ENCODE measurements around the gene CHPT1.
A peak's percentile ranks its signal among the peaks of the same experiment; 100 is the strongest.
"Not testable (repeated sequence)": the region's sequence is repeated elsewhere in the genome, so short reads cannot be mapped to it uniquely, and the experiment has no call there.

CHPT1 gene

DNA sequence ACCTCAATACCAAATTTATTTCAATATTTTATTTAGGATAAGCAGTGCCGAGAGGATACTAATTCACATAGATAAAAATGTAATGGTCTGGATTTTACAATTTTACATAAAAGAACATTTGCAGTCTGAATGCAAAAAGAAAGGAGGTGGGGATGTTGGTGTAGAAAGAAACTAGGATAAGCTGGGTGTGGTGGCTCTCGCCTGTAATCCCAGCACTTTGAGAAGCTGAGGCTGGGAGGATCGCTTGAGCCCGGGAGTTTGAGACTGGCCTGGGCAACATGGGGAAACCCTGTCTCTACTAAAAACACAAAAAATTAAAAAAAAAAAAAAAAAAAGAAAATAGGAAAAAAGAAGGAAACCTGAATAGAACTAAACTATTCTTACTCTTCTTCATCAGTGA, 25.0 kb downstream of the CHPT1 start:
- DNase-seq (ENCODE audit: low spot score), result no peak

GRCh38 chr12:101727098-101727497, 29.7 kb downstream of the CHPT1 start:
- DNase-seq (ENCODE audit: low spot score), result no peak

DNA sequence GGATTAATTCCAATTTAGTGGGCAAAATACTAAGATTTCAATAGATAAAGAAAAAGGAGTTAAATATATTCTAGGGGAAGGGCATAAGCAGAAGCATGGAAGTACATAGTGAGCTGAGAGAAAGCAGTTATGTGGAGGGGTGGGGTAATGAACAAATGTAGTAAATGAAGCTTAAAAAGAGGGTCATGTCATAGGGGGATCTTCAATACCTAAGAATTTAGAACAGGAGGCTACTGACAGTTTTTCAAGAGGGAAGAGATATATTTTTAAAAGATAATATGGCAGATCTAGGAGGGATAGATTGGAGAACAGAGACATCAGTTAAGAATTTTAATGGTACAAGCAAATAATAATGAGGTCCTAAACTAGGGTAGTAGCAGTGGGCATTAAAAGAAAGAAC, 32.4 kb downstream of the CHPT1 start:
- DNase-seq (ENCODE audit: low spot score), result no peak

GRCh38 chr12:101732318-101732717, 34.9 kb downstream of the CHPT1 start:
- no peak for DNase-seq (ENCODE audit: low spot score)

GRCh38 chr12:101733166-101733565, 35.7 kb downstream of the CHPT1 start:
- no peak for DNase-seq (ENCODE audit: low spot score)

DNA sequence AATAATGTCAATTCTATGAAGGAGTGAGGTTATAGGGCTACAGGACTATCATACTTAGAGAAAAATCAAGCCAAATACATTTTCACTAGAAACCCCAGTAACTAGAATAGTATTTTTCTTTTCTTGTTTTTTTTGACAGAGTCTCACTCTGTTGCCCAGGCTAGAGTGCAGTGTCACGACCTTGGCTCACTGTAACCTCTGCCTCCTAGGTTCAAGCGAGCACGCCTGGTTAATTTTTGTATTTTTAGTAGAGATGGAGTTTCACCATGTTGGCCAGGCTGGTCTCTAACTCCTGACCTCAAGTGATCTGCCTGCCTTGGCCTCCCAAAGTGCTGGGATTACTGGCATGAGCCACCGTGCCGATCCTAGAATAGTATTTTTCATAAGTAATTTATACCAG, 37.0 kb downstream of the CHPT1 start:
- not testable (repeated sequence) for DNase-seq (ENCODE audit: low spot score)

DNA sequence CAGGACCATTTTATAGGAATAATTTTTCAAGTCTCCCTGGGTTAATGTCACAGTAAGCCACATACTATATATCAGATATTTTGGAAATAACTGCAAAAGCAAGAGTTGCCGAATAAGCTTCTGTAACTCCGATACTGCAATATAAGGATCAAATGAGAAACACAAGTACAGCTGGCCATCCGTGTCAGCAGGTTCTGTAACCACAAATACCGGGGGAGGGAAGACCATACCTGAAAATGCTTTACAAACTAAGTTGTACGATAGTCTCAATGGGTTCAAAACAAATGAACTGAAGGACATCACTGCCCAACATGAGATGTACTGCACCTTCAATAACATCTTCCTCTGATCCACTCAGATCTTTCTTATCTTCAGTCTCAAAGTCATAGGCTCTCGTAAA, 40.0 kb downstream of the CHPT1 start:
- no peak for DNase-seq (ENCODE audit: low spot score)

DNA sequence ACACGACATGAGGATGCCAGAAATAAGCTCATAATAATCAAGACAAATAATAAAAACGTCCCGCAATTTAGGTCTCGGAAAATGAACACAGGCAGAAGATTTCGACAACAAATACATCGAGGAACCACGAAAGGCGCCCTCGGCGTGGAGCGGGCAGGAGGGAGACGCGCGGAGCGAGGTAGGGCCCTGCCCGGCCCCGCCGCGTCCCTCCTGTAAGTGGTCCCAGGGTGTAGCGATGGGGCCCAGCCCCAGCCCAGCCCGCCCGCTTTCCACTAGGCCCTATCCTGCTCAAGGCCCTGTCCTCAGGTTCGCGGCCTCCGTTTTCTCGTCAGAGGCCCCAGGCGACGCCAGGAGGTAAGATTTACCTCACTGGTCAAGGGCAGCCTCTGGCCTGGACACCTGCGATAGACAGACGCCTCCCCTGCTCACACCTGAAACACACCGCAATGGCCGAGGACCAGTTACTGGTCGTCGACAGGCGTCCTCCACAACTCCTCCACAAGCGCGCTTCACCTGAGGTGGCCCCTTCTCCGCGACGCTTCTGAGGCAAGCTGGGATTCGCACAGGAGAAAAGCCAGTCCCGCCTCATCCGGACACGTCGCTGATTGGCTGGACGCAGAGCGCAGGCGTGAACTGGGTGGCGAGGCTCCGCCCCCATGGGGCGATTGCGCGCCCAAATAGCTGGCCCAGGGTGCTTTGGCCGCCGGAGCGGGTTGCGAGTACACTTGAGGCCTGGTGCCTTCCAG, 41.7 kb downstream of the CHPT1 start, which contains the start of gene SYCP3:
Gene SYCP3, minus strand, starts transcription at position 543 of the 746 bp plus-strand sequence. CDS start 1,527 bp downstream, outside the sequence.
- no peak for DNase-seq (ENCODE audit: low spot score)

DNA sequence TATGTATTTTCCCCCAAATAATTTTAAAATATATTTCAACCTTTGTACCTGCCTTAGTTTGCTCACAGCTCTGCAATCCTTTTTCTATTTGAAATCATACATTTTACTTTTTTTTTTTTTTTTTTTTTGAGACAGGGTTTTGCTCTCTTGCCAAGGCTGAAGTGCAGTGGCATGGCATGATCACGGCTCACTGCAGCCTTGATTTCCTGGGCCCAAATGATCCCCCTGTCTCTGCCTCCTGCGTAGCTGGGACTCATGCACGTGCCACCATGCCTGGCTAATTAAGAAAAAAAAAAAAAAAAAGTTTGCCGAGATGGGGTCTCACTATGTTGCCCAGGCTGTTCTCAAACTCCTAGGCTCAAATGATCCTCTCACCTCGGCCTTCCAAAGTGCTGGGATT, 43.1 kb downstream of the CHPT1 start:
- no peak for DNase-seq (ENCODE audit: low spot score)

DNA sequence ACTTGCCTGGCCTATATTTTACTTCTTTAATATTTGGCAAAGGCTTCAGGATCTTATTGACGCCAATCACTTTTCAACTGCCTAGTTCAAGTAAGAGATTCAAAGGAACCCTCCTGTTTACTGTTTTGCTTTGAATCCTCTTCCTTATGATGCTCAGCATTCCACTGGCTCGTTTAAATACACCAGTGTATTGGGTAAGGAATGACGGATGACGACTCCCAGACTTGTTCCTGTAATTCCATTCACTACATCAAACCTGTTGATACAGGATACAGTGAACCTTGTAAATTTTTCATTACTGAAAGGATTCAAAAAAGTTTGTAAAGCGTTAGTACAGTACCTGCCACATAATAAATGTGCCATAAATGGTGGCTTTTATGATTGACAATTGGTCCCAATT, 43.5 kb downstream of the CHPT1 start:
- DNase-seq (ENCODE audit: low spot score), result no peak

- DNase-seq (ENCODE audit: low spot score), result no peak
Measured at GRCh38 chr12:101743242-101743641, 45.8 kb downstream of the CHPT1 start.

DNA sequence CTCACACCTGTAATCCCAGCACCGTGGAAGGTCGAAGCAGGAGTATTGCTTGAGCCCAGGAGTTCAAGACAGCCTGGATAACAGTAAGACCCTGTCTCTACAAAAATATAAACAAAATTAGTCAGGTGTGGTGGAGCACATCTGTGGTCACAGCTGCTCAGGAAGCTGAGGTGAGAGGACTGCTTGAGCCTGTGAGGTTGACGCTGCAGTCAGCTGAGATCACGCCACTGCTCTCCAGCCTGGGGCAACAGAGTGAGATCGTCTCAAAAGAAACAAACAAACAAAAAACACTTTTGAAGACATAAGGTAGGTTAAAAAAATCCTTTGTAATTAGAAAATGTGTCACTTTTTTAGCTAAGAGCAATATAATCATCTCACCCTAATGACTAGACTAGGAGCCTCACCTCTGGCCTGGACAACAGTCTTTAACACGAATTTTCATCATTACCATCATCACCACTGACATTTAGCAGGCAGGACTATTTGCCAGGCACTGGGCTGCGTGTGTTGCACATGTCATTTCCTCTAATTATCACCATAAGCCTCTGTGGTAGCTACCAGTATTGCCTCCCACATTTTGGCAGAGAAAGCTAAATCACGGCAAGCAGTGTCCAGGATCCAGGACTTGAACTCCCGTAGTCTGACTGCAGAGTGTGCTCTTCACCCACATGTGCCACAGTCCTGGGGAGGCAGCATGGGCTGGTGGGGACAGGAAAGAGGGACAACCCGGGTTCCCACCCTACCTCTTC, 46.5 kb downstream of the CHPT1 start:
- peak; percentile 9 for DNase-seq (ENCODE audit: low spot score)

DNA sequence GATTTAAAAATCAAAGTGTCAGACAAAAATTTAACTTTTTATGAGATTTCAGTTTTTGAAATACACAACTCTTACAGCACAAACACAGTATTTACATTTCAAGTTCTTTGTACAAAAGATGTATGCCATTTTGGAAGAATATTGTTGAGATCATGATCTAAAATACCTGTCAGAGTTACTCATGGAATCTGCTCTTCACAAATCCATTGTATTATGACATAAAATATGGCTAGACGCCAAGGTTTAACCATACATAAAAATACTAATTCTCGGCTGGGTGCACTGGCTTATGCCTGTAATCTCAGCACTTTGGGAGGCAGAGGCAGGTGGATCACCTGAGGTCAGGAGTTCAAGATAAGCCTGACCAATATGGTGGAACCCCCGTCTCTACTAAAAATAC, 48.0 kb downstream of the CHPT1 start:
- no peak for DNase-seq (ENCODE audit: low spot score)

- DNase-seq (ENCODE audit: low spot score), result no peak
Measured at GRCh38 chr12:101746196-101746595, 48.8 kb downstream of the CHPT1 start.

DNA sequence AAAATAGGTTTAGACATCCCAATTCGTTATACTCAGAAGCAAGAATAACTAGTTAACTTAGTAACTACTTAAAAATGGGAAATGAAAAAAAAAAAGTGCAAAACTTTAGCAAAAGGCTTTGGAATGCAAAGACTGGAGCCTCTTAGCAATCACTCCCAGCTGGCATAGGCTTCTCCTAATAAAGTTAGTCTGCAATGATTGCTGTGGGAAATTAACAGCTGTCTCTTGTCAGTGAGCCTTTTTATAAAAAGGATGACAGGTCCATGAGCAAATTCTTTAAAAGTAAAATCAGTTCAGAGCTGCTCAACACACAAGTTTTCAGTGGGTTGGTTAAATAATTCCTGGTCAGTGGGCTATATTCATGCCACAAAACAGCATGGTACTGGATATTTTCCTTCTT, 49.2 kb downstream of the CHPT1 start:
- DNase-seq (ENCODE audit: low spot score), result no peak

- DNase-seq (ENCODE audit: low spot score), result no peak
Measured at GRCh38 chr12:101747697-101748096, 50.3 kb downstream of the CHPT1 start.

GRCh38 chr12:101748907-101749306, 51.5 kb downstream of the CHPT1 start:
- no peak for DNase-seq (ENCODE audit: low spot score)

- DNase-seq (ENCODE audit: low spot score), result no peak
Measured at GRCh38 chr12:101749657-101750056, 52.2 kb downstream of the CHPT1 start.

GRCh38 chr12:101750152-101750551, 52.7 kb downstream of the CHPT1 start:
- no peak for DNase-seq (ENCODE audit: low spot score)

GRCh38 chr12:101759396-101760047, 62.1 kb downstream of the CHPT1 start:
- DNase-seq (ENCODE audit: low spot score), result peak; percentile 44

DNA sequence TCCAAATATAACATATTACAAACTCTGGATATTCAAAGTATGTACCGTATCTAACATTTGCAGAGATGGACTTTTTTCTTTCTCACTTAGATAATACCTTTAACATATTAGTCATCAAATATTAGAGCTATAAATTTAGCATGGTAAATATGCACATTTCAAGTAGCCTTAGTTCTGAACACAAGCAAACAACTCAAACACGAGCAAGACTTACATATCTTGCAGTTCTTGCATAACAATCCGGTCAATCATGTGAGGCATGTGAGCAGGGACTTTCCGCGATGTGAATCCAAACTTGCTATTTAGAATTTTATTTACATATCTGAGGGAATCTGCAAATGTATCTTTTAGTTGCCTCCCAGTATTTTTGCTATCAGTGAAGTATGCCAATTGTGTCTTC, 63.9 kb downstream of the CHPT1 start:
- no peak for DNase-seq (ENCODE audit: low spot score)

DNA sequence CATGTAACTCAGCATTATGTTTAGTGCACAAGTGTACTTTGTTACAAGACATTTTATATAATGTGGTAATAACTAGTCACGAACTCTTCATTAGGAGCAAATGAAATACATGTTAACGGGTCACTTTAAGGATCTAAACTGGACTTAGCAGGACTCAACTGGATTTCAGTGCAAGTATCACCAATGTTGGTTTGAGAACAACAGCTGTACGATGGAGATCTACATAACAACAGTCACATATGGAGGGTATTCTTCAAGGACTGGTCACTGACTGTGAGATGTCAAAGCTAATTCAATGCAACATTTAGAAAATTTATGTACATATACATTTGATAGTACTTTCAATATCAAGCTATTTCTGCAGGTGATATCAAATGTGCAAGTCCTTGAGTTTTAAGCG, 64.3 kb downstream of the CHPT1 start:
- DNase-seq (ENCODE audit: low spot score), result no peak
